Measurements from ENCODE around the gene EIF3K.

DNA sequence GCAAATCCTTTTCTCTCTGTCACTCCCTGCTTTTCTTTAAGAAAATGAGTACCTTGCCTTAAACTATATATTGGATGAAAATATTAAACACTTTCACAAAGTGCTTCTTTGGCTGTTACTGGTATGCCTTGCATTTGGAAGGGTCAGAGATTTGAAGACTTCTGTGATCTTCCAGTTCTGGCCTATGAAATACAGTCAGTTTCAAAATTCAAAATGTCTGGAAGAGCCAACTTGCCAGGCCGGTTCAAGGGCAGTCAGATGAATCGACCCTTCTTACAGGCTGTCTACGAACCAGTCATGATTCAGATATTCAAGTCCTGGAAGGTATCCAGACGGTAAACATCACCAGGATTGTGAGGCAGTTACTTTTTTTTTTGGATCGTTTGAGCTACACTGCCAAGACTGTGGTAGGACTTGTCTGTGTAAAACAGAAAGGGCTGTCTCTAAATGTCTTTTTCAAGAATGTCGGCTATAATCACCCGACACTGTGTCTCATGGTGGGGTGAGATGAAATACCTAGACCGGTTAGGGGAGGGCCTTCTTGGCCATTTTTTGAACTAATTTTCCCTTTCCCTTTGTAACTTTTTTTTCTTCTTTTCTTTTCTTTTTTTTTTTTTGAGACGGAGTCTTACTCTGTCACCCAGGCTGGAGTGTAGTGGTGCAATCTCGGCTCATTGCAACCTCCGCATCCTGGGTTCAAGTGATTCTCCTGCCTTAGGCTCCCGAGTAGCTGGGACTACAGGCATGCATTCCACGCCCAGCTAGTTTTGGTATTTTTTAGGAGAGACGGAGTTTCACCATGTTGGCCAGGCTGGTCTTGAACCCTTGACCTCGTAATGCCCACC, 39.7 kb downstream of the EIF3K start:
- TF ChIP-seq, protein P1, sequence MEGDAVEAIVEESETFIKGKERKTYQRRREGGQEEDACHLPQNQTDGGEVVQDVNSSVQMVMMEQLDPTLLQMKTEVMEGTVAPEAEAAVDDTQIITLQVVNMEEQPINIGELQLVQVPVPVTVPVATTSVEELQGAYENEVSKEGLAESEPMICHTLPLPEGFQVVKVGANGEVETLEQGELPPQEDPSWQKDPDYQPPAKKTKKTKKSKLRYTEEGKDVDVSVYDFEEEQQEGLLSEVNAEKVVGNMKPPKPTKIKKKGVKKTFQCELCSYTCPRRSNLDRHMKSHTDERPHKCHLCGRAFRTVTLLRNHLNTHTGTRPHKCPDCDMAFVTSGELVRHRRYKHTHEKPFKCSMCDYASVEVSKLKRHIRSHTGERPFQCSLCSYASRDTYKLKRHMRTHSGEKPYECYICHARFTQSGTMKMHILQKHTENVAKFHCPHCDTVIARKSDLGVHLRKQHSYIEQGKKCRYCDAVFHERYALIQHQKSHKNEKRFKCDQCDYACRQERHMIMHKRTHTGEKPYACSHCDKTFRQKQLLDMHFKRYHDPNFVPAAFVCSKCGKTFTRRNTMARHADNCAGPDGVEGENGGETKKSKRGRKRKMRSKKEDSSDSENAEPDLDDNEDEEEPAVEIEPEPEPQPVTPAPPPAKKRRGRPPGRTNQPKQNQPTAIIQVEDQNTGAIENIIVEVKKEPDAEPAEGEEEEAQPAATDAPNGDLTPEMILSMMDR (IDR thresholded peaks at IDR 0.05): no peak
- TF ChIP-seq POLR2A (IDR thresholded peaks at IDR 0.05): no peak

All from heart left ventricle (tissue), 13 donors.